HG03460 (cell line): Measurements from ENCODE around the gene CEP104.

ENCODE experiments used
- ATAC-seq: cut with Tn5 transposase; IDR thresholded peaks from one replicate; pipeline ENCODE4 v1.9.1; 2021; ENCODE audit not compliant: unreplicated experiment

CEP104 gene

DNA sequence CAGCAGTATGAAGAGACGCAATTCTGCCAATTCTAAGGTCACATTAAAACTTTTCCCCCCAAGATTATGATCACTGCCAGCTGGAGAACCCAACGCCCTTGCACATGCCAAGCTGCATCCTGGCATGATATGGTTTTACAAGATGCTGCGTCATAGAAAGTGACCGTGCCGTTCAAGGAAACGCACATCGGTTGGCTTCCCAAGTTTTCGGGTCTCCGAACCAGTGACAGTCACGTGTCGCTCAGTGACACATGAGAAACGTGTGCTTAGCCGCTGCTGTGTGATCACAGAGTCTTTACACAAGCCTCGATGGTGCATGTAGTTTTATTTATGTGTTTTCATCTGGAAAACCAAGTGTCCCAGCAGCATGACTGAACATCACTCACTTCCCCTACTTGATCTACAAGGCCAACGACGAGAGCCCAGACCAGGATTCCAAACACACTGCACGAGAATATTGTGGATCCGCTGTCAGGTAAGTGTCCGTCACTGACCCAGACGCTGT, 77.0 kb downstream of the CEP104 start:
- no peak for ATAC-seq

DNA sequence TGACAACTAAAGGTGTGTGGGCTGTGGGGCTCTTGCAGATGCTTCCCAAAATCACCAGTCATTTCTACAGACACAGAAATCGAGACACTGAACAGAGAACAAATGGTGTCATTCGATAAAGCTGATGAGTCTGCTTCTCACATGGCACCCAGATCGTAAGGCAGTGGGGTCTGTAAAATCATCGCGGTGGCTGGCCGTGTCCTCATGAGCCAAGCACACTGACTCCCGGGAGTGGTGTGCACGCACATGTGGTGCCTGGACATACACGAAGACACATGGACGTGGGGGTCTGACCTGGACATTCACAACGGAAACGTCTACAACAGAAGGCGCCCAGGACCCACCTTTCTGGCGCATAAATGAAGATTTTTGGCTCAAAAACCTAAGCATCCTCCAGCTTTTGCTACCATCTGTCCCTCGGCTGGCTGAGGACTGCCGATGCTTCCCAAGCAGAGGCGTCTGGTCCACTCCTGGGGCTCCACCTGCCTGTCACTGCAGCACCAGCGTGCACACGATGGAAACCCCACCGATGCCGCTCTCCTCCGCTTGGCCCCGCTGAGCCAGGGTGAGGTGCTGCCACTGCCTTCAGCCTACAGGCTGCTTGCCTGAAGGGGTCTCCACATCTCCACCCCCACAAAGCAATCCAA, 77.6 kb downstream of the CEP104 start:
- ATAC-seq = no peak

GRCh38 chr1:3778590-3779264, 78.3 kb downstream of the CEP104 start:
- no peak for ATAC-seq

GRCh38 chr1:3777647-3778589, 79.1 kb downstream of the CEP104 start:
- ATAC-seq = no peak

- no peak for ATAC-seq
Measured at GRCh38 chr1:3777078-3777547, 79.9 kb downstream of the CEP104 start.

- no peak for ATAC-seq
Measured at GRCh38 chr1:3776231-3776961, 80.6 kb downstream of the CEP104 start.

GRCh38 chr1:3775490-3776230, 81.4 kb downstream of the CEP104 start:
- no peak for ATAC-seq

DNA sequence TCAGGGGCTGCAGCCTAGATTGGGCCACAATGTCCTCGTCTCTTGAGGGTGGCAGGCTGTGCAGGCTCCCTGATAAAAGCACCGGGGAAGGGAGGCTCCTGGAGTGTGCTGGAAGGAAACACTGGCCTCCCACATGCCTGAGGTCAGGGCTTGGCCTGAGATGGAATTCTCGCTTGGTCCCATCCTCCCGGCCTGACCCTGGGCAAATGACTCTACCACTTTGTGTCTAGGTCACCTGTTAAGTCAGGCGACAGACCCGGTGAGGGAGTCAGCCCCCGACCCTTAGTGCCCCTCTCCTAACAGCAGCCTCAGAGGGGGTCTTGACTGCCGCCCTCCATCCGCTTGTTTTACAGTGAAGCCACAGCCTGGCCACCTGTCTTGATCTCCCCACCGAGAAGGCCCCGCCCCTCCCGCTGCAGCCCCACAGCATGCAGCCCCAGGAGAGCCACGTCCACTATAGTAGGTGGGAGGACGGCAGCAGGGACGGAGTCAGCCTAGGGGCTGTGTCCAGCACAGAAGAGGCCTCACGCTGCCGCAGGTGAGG, 82.0 kb downstream of the CEP104 start:
- no peak for ATAC-seq

- no peak for ATAC-seq
Measured at GRCh38 chr1:3774276-3774945, 82.6 kb downstream of the CEP104 start.

GRCh38 chr1:3773572-3774275, 83.3 kb downstream of the CEP104 start:
- no peak for ATAC-seq

GRCh38 chr1:3772715-3773571, 84.1 kb downstream of the CEP104 start, which contains the start of gene SMIM1:
Gene SMIM1, plus strand, starts transcription at chr1:3772749. Its CDS starts 2,625 bp downstream, at chr1:3775374.
- no peak for ATAC-seq

DNA sequence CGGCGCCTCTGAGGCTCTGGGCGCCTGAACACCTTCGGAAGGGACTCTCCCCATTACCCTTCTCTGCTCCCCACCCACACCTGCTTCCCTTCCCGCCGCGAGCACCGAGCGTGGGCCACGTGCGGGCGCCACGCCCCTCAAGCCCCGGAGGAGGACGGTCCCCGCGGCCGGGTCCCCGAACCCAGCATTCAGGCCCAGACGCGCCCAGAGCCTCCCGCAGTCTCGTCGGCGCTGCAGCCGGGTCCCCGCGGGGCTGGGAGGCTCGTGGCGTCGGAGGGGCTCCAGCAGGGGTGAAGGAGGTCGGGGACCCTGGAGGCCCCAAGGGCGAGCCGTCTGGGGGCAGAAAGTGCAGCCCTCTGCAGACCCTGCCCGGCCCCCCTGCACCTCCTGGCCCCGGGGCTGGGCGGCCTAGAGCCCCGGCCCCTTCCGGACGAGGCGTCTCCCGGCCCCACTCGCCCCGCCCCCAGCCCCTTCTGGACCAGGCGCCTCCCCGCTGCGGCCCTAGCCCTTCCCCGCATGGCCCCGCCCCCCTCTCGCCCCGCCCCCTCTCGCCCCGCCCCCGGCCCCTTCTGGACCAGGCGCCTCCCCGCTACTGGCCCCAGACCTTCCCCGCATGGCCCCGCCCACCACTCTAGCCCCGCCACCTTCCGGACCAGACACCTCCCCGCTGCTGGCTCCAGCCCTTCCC, 84.8 kb downstream of the CEP104 start:
- peak; percentile 67 for ATAC-seq

GRCh38 chr1:3771108-3772026, 85.6 kb downstream of the CEP104 start:
- no peak for ATAC-seq

DNA sequence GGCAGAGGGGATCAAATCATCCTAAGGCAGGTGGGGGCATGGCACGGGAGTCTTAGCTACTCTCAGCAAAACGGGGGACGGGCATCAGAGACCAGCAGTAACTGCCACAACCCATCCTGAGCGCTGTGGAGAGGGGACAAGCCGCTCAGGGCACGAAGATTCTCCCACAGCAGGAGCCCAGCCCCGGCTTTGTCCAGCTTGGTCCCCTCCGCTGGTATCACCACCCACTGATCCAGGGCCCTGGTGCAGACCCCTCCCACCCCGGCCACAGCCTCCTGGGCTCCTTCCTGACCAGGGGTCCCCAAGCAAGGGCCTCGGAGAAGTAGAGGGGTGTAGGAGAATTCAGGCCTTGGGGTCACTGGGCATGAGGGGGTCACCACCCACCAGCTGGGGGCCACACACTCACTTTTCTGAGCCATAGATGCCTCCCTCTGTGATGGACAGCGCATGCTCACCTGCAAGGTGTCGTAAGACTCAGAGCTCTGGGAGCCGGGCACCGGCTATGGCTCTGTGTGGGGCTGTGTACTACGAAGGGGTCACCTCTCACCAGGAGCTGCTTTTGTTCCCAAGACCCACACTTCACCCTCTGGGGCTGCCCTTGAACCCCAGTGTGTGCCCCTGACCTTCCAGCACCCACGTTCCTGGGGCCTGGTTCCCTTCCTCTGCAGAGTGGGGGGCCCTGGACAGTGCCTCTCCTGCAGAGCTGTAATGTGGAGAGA, 86.8 kb downstream of the CEP104 start:
- no peak for ATAC-seq

DNA sequence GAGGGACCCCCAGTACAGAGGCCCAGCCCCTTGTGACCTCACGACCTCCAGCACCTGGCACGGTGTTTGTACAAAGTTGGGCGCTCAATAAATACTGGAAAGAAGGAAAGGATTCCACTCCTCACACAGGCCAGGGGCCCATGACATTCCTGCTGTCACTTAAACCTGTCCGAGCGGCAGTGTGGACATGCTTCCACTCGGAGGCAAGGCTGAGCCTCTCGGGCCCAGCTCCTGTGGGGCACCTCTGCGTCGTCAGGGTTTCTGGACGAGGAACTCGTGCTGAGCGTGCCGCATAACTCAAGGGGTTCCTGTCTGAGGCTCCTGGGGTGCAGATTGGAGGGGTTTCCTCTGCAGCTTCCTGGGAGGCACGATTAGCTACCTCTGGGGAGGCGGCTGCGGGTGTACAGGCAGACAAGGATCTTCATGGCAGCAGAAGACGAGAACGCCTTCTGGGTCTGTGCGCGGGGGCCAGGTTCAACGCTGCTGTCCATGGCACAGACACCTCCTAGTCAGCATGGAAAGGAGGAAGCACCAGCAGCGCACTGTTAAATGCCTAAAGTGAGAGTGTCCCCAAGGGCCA, 88.1 kb downstream of the CEP104 start:
- ATAC-seq = no peak
